Bronchial epithelial cell (primary cell): ENCODE data around the gene CLEC20A. TPM values are rescaled to one million over a fixed set of nuclear protein-coding genes. Genes with fewer than 3 reads are reported as not detected.
A peak's percentile ranks its signal among the peaks of the same experiment; 100 is the strongest.

Source experiments
- DNase-seq: peaks from one replicate; pipeline ENCODE4 v3.0.0-alpha.2; 2010; ENCODE audit warnings: low read depth
- FAIRE-seq: peaks from 2 replicates; lab custom pipeline; 2011; peaks lifted over from hg19 to GRCh38; lab: Jason Lieb, UNC
- H3K27me3 ChIP-seq: 2 replicates; pipeline ENCODE4 v1.5.1; 2011; ENCODE audit warnings: low read length; ENCODE audit not compliant: control insufficient read depth, insufficient read depth
- H3K36me3 ChIP-seq: 2 replicates; pipeline ENCODE4 v1.5.1; 2011; ENCODE audit warnings: low read length; ENCODE audit not compliant: control insufficient read depth, insufficient read depth
- H3K4me3 ChIP-seq: 2 replicates; pipeline ENCODE4 v1.5.1; 2011; ENCODE audit warnings: mild to moderate bottlenecking, low read depth, low read length, control low read depth
- total RNA-seq: library from RNA; depleted of rRNA; stranded (reverse); fragments of >200 nt; gene quantifications from 2 replicates; pipeline ENCODE4 v1.2.1, GENCODE V29; 2014
- TF ChIP-seq, protein P1 (sequence below): IDR thresholded peaks from 2 replicates; pipeline ENCODE4 v1.5.1; 2011; ENCODE audit warnings: mild to moderate bottlenecking, moderate library complexity, low read length, control low read depth, inconsistent platforms; ENCODE audit not compliant: insufficient read depth, severe bottlenecking

CLEC20A gene
- total RNA-seq, 1 donor from 2014 or later: not detected

DNA sequence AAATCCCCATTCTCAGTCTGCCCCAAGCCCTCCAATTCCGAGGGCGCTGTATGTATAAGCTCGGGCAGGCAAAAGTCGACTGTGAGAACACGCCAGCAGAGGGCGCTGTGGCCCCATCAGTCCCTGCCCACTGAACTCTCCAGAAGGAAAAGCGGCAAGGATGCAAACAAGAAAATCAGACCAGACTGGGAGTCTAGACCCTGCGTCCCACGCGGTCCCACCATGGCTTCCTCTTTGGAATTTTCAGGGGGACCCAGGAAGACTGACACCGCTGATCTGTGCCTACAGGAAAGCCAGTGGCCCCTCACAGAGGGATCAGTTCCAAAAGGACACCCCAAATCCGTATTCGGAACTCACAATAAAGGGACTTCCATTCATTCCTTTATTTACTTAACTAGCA is 35.6 kb upstream of the CLEC20A start:
- no peaks in the 10 kb centered on the region for H3K36me3 ChIP-seq
- DNase-seq (peak; percentile 65), FAIRE-seq (no peak)
- no peaks in the 10 kb centered on the region for H3K27me3 ChIP-seq
- H3K4me3 ChIP-seq: no peak overlapping the region
- TF ChIP-seq, protein P1, sequence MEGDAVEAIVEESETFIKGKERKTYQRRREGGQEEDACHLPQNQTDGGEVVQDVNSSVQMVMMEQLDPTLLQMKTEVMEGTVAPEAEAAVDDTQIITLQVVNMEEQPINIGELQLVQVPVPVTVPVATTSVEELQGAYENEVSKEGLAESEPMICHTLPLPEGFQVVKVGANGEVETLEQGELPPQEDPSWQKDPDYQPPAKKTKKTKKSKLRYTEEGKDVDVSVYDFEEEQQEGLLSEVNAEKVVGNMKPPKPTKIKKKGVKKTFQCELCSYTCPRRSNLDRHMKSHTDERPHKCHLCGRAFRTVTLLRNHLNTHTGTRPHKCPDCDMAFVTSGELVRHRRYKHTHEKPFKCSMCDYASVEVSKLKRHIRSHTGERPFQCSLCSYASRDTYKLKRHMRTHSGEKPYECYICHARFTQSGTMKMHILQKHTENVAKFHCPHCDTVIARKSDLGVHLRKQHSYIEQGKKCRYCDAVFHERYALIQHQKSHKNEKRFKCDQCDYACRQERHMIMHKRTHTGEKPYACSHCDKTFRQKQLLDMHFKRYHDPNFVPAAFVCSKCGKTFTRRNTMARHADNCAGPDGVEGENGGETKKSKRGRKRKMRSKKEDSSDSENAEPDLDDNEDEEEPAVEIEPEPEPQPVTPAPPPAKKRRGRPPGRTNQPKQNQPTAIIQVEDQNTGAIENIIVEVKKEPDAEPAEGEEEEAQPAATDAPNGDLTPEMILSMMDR: peak; percentile 88

DNA sequence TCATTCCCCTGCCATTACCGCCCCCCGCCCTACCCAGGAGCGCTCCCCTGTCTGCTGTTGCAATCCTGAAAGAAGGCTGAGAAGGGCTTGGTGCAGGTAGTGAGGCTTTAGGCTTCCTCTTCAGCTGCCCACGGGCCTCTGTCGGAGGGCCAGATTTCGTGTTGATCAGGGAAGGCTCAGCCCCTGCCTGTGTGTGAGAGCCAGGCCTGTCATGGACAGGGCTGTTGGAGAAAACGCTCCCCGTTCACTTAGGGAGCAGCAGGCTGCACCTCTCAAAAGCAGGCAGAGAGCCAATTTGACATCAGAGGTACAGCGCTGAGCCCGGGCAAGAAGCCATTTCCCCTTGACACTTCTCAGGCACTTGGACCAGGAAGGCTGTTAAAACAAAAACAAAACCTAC is 35.1 kb upstream of the CLEC20A start:
- Histone ChIP-seq H3K4me3 (no peak overlapping the region), H3K27me3 (peaks cover 2% of the 10 kb centered on the region), H3K36me3 (no peaks in the 10 kb centered on the region)
- FAIRE-seq: no peak
- TF ChIP-seq, protein P1: no peak
- DNase-seq: no peak

DNA sequence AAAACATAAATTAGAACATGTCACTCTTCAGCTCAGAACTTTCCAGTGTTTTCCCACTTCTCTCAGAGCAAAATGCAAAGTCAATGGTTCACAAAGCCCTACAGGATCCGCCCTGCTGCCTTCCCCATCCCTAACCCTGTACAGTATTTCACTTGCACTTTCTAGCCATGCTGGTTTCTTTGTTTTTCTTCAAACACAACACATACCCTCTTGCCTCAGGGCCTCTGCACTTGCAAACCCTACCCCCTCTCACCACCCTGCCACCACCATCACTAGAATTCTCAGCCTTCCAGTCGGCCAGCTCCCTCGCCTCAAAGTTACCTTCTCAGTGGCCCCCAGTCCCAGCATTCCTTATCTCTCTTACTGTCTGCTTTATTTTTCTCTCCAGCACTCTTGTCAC is 33.7 kb upstream of the CLEC20A start:
- FAIRE-seq (no peak), DNase-seq (no peak)
- Histone ChIP-seq H3K27me3 (peaks cover 2% of the 10 kb centered on the region), H3K4me3 (no peak overlapping the region), H3K36me3 (no peaks in the 10 kb centered on the region)
- TF ChIP-seq, protein P1: no peak

DNA sequence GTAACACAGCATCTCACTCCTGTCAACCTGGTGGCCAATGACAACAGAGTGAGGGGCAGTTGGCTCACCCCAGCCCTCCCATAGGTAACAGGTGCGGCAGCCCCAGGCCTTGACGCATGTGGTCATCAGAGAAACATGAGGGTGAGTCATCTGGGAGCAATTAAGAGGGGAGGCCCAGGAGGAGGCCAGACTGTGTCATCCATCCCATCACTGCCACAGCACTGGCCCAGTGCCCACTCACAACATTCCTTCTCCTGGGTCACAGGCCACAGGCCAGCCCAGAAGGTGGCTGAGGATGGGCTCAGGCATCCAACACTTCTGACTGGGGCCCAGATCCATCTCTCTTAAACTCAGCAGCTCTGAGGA is 33.3 kb upstream of the CLEC20A start:
- no peak for FAIRE-seq
- TF ChIP-seq, protein P1: no peak
- DNase-seq: peak; percentile 87
- Histone ChIP-seq H3K36me3 (no peaks in the 10 kb centered on the region), H3K4me3 (no peak overlapping the region), H3K27me3 (peaks cover 2% of the 10 kb centered on the region)

DNA sequence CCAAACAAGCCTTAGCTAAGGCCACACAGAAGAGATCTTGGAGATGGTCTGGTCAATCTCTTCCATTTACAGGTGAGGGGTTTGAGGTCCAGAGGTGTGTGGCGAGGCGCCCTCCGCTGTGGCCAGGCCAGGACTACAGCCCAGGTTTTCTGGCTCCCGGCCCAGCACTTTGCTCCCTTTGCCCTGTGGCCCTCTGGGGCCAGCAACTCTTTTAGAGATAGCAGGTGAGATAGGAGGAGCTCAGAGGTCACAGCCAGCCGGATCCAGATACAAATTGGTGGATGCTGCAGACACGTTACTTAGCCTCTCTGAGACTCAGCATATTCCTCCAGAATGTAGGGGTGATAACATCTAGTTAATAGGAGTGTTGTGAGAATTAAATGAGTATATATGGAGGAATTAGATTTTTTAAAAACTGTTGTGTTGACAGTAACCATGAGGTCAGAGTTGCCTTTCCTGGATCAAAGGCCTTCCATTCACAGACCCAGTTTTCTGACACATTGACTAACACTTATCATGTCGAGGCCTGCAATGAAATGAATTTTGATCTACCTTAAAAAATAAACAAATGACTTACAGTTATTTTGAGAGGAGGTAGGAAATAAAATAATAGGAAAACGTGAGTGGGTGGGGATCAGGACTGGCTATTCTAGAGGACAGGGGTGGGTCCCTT is 32.7 kb upstream of the CLEC20A start:
- Histone ChIP-seq H3K27me3 (peaks cover 2% of the 10 kb centered on the region), H3K36me3 (no peaks in the 10 kb centered on the region), H3K4me3 (no peak overlapping the region)
- no peak for FAIRE-seq
- peak; percentile 87 for DNase-seq
- TF ChIP-seq, protein P1: no peak

DNA sequence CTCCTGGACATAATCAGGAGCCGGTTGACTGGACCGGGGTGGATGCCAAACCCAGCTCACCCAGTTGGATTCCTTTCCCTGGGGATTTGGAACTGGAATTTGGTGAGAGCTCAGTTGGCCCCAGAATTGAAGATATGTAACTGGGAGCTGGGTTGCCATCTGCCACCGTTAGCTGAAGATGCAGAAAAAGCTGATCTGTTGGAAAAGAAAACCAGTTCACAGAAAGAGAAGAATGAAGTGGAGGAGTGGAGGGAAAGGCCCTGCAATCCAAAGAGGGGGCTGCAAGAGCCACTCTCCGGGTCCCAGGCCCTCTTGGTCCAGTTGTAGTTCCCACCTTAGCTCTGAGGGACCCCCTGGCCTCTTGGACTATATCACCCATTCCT is 32.2 kb upstream of the CLEC20A start:
- FAIRE-seq (no peak), DNase-seq (no peak)
- no peaks in the 10 kb centered on the region for H3K36me3 ChIP-seq
- TF ChIP-seq, protein P1: no peak
- peaks cover 2% of the 10 kb centered on the region for H3K27me3 ChIP-seq
- no peak overlapping the region for H3K4me3 ChIP-seq
